Upper lobe of left lung (tissue), 6 donors: Measurements from ENCODE around the gene COX19. TPM values are rescaled to one million over a fixed set of nuclear protein-coding genes. Genes with fewer than 3 reads are reported as not detected.

Experiments
- ATAC-seq, 2 donors: fragments of 200-7000 bp; cut with Tn5 transposase; one replicate each; pipeline ENCODE4 v1.9.1; 2022; ENCODE audit warnings: mild to moderate bottlenecking in 2 of 2, moderate library complexity in 2 of 2; ENCODE audit not compliant: low FRiP score in 2 of 2
- DNase-seq, 2 donors: peaks; one replicate each; pipeline ENCODE4 v3.0.0-alpha.2; 2019 to 2020
- H3K27ac ChIP-seq, 4 donors: fragments of 200-600 bp; sonication (generic); one replicate each; pipeline ENCODE4 v1.5.1; 2016 to 2019
- H3K27me3 ChIP-seq, 4 donors: fragments of 200-600 bp; sonication (generic); one replicate each; pipeline ENCODE4 v1.5.1; 2017 to 2019
- H3K36me3 ChIP-seq, 4 donors: fragments of 200-600 bp; sonication (generic); one replicate each; pipeline ENCODE4 v1.5.1; 2016 to 2019
- H3K4me1 ChIP-seq, 4 donors: fragments of 200-600 bp; sonication (generic); one replicate each; pipeline ENCODE4 v1.5.1; 2018 to 2019
- H3K4me3 ChIP-seq, 4 donors: fragments of 200-600 bp; sonication (generic); one replicate each; pipeline ENCODE4 v1.5.1; 2017 to 2019; ENCODE audit warnings: mild to moderate bottlenecking in 2 of 4, moderate library complexity in 1 of 4
- H3K9me3 ChIP-seq, 4 donors: fragments of 200-600 bp; sonication (generic); one replicate each; pipeline ENCODE4 v1.5.1; 2018 to 2019
- EP300 ChIP-seq, 4 donors: sonication (generic); formaldehyde crosslinking; IDR thresholded peaks; one replicate each; pipeline ENCODE4 v1.5.1; 2017; ENCODE audit warnings: antibody characterized with exemption in 4 of 4, control low read depth in 2 of 4
- POLR2A ChIP-seq, 4 donors: fragments of 450-650 bp; IDR thresholded peaks; one replicate each; pipeline ENCODE4 v1.5.1; 2016 to 2017; ENCODE audit warnings: antibody characterized with exemption in 4 of 4, mild to moderate bottlenecking in 2 of 4
- POLR2AphosphoS5 ChIP-seq, 2 donors: sonication (generic); formaldehyde crosslinking; IDR thresholded peaks; one replicate each; pipeline ENCODE4 v1.5.1; 2017; ENCODE audit warnings: antibody characterized with exemption in 2 of 2
- WGBS, 2 donors: methylation state at CpG; one replicate each; pipeline ENCODE4 v1.1.5; 2017 to 2018; 5-methylcytosine and 5-hydroxymethylcytosine counted together
- total RNA-seq, 6 donors: library from RNA; depleted of rRNA in 4 of 6; stranded (reverse); fragments of >200 nt in 4 of 6; gene quantifications; one replicate each; pipeline versions ENCODE4 v1.1.0 to v1.2.1, GENCODE V29; 2016 to 2021
- TF ChIP-seq, protein P1 (sequence below), 6 experiments: fragments of 450-650 bp in 4 of 6; fragments of 200-600 bp in 2 of 6; sonication (generic) in 2 of 6; IDR thresholded peaks; one replicate each; pipeline ENCODE4 v1.5.1; 2016 to 2019; ENCODE audit warnings: antibody characterized with exemption in 6 of 6
- donor health status: DM: no; HTN: no; CAD: no; lungs with moderate emphysema.
- donor health status: DM: no; HTN: yes; CAD: no; lungs with severe emphysema.

COX19 gene, protein sequence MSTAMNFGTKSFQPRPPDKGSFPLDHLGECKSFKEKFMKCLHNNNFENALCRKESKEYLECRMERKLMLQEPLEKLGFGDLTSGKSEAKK
- 10 to 100 TPM in 4 of 6 donors, 1 to 10 TPM in 2; 9.1 to 25.1 (median 11.5) TPM for total RNA-seq

DNA sequence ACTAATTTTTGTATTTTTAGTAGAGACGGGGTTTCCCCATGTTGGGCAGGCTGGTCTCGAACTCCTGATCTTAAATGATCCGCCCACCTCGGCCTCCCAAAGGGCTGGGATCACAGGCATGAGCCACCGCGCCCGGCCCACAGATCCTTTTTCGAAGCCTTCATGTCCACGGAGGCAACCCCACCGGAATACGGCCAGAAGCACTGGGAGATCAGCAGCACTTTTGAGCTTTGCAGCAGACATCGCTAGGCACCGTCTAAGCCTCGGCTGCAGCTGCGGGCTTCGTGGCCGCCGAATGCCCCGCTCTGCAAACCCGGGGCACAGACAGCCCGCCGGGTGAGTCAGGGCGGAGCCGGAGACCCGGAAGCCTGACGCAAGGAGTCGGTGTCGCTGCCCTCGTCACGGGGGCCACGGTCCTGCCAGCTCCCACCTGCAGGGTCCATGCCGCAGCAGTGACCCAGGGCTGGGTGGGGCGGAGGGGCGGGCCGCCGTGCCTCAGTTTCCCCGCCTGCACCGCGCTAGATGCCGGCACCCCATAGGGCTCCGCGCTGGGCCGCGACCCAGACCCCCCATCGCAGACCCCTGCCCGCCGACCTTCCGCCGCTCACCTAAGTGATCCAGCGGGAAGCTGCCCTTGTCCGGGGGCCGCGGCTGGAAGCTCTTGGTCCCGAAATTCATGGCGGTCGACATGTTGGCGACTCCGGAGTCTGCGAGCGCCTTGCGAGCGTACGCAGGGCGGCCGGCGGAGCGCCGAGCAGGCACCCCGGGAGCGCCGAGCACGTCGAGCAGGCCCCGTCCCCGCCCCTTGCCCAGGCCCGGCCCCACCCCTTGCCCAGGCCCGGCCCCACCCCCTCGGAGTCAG, at the start of gene COX19:
COX19 (minus strand) TSS at position 730 of the 862 bp plus-strand sequence; CDS start at position 690, 40 bp downstream.
- 0 to 1% methylated on average over 5 to 21 of the region's 78 CpGs for WGBS, 2 donors
- DNase-seq = peak; percentile 92 to 98
- H3K9me3 ChIP-seq = no peaks in the 10 kb centered on the region
- peak; percentile 97 to 99 for ATAC-seq
- peak; percentile 14 to 85 (median 60) for TF ChIP-seq POLR2A (IDR thresholded peaks at IDR 0.05)
- TF ChIP-seq EP300 (IDR thresholded peaks at IDR 0.05) = no peak
- TF ChIP-seq POLR2AphosphoS5 (IDR thresholded peaks at IDR 0.05) = peak; percentile 85
- TF ChIP-seq, protein P1, sequence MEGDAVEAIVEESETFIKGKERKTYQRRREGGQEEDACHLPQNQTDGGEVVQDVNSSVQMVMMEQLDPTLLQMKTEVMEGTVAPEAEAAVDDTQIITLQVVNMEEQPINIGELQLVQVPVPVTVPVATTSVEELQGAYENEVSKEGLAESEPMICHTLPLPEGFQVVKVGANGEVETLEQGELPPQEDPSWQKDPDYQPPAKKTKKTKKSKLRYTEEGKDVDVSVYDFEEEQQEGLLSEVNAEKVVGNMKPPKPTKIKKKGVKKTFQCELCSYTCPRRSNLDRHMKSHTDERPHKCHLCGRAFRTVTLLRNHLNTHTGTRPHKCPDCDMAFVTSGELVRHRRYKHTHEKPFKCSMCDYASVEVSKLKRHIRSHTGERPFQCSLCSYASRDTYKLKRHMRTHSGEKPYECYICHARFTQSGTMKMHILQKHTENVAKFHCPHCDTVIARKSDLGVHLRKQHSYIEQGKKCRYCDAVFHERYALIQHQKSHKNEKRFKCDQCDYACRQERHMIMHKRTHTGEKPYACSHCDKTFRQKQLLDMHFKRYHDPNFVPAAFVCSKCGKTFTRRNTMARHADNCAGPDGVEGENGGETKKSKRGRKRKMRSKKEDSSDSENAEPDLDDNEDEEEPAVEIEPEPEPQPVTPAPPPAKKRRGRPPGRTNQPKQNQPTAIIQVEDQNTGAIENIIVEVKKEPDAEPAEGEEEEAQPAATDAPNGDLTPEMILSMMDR (IDR thresholded peaks at IDR 0.05) = peak in 3 of 6 experiments; percentile 4 to 50 (median 47)
- H3K27ac ChIP-seq = peak within 1 kb of the TSS; percentile 97 to 100 (median 98)
- no peaks in the 10 kb centered on the region for H3K27me3 ChIP-seq
- peaks cover 23 to 43% (median 27%) of the 10 kb centered on the region in 4 donors for H3K4me1 ChIP-seq
- peaks cover 10 to 32% (median 24%) of the 10 kb centered on the region in 4 donors for H3K36me3 ChIP-seq
- peak within 1 kb of the TSS; percentile 83 to 100 (median 92) for H3K4me3 ChIP-seq

DNA sequence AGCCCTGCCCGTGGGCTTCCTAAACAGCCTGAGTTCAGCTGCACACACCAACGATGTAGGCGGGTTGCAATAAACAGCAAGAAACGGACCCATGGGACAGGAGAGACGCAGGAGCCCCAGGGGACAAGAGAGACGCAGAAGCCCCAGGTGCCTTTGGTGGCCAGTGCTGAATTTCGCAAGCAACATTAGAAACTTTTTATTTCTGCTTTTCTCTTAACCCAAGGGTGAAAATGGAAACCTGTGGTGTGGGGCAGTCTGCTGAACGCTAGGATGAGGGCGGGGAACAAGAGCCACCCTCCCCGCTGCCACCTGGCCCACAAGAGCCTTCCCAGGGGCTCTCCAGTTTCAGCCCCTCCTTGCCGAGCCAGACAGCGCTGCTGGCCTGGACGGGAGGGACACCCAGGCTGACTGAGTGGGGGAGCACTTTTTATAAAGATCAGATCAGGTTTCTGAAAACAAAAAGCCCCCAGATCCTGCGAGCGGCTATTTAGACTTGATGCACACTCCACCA, 49.0 kb upstream of the COX19 start:
- Histone ChIP-seq H3K4me3 (no peak overlapping the region), H3K27ac (no peak overlapping the region), H3K4me1 (peaks cover 13 to 37% (median 23%) of the 10 kb centered on the region in 4 donors), H3K27me3 (no peaks in the 10 kb centered on the region), H3K36me3 (peaks cover 0 to 28% (median 15%) of the 10 kb centered on the region in 4 donors), H3K9me3 (no peaks in the 10 kb centered on the region)
- no peak for TF ChIP-seq POLR2A (IDR thresholded peaks at IDR 0.05)
- TF ChIP-seq, protein P1 (IDR thresholded peaks at IDR 0.05) = no peak
- no peak for TF ChIP-seq EP300 (IDR thresholded peaks at IDR 0.05)
- TF ChIP-seq POLR2AphosphoS5 (IDR thresholded peaks at IDR 0.05) = no peak
- WGBS, 2 donors = 73 to 81% methylated on average over 15 of the region's 15 CpGs
- no peak for DNase-seq
- ATAC-seq = no peak

DNA sequence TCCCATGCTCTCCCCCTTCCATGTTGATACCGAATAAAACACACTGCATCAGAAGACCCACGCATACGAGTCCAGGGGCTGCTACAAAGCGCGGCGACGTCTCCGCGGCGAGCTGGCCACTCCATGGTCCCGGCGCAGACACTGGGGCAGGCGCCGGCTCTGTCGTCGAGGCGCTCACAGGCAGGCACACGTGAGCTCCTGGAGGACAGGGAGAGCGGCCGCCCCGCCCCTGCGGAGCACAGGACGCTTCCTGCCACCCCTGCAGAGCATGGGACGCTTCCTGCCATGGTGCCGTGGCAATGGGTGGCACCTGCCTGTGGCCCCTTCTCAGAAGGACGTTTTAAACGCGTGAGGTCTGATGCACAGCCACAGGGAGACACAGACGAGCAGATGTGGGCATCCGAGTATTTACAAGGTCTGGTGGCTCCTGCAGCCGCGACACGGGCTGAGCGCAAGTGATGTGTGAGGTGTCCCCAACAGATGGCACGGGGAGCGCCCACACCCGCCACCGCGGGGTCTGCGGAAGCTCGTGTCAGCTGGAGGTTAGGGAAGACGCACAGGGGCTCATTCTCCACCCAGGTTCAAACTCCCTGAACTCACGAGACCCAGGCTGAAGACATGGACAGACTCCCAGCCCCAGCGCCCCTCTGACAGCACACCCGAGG, 47.6 kb upstream of the COX19 start:
- TF ChIP-seq EP300 (IDR thresholded peaks at IDR 0.05) = no peak
- TF ChIP-seq POLR2AphosphoS5 (IDR thresholded peaks at IDR 0.05) = no peak
- TF ChIP-seq, protein P1 (IDR thresholded peaks at IDR 0.05) = no peak
- no peak for TF ChIP-seq POLR2A (IDR thresholded peaks at IDR 0.05)
- 91 to 93% methylated on average over 19 to 44 of the region's 45 CpGs for WGBS, 2 donors
- no peak overlapping the region for H3K27ac ChIP-seq
- DNase-seq (peak in 1 of 2 donors; percentile 82), ATAC-seq (no peak)
- H3K9me3 ChIP-seq = no peaks in the 10 kb centered on the region
- no peaks in the 10 kb centered on the region for H3K27me3 ChIP-seq
- no peak overlapping the region for H3K4me3 ChIP-seq
- peaks cover 8 to 26% (median 14%) of the 10 kb centered on the region in 4 donors for H3K4me1 ChIP-seq
- H3K36me3 ChIP-seq = peaks cover 0 to 32% (median 18%) of the 10 kb centered on the region in 4 donors

DNA sequence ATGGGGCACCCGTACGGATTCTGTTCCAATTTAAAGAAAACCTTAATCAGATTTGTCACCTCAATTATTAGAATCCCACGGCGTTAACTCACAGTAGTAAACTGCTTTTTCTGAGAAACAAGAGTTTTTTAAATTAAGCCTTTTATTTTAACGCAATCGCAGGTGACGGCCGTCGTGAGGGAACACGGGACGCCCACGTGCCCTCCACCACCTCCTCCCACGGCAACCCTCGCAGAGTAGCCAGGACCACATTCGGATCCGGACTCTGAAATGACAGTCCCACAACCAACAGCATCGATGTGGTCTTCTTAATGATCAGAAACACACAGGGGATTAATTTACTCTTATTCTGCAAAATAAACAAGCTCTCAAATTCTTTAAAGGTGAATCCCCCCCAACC, 47.0 kb upstream of the COX19 start:
- H3K4me1 ChIP-seq = peaks cover 8 to 20% (median 10%) of the 10 kb centered on the region in 4 donors
- H3K27ac ChIP-seq = no peak overlapping the region
- H3K27me3 ChIP-seq = no peaks in the 10 kb centered on the region
- no peak overlapping the region for H3K4me3 ChIP-seq
- H3K36me3 ChIP-seq = peaks cover 0 to 35% (median 19%) of the 10 kb centered on the region in 4 donors
- ATAC-seq (no peak), DNase-seq (peak in 1 of 2 donors; percentile 38)
- H3K9me3 ChIP-seq = no peaks in the 10 kb centered on the region
- TF ChIP-seq EP300 (IDR thresholded peaks at IDR 0.05) (no peak), POLR2A (IDR thresholded peaks at IDR 0.05) (no peak), POLR2AphosphoS5 (IDR thresholded peaks at IDR 0.05) (no peak)
- TF ChIP-seq, protein P1 (IDR thresholded peaks at IDR 0.05) = no peak
- WGBS, 2 donors = 97% methylated on average over 17 of the region's 17 CpGs
